Testis (tissue), 2 donors: ENCODE results near the gene PFKL.

ENCODE experiments used
- POLR2A ChIP-seq: fragments of 450-650 bp; IDR thresholded peaks from one replicate; pipeline ENCODE4 v1.6.1; 2017; ENCODE audit warnings: antibody characterized with exemption, mild to moderate bottlenecking, moderate library complexity
- TF ChIP-seq, protein P1 (sequence below), 3 experiments: fragments of 450-650 bp in 2 of 3; fragments of 200-600 bp in 1 of 3; sonication (generic) in 1 of 3; IDR thresholded peaks; one replicate each; pipeline ENCODE4 v1.5.1; 2016 to 2019; ENCODE audit warnings: antibody characterized with exemption in 3 of 3, mild to moderate bottlenecking in 2 of 3, moderate library complexity in 1 of 3

DNA sequence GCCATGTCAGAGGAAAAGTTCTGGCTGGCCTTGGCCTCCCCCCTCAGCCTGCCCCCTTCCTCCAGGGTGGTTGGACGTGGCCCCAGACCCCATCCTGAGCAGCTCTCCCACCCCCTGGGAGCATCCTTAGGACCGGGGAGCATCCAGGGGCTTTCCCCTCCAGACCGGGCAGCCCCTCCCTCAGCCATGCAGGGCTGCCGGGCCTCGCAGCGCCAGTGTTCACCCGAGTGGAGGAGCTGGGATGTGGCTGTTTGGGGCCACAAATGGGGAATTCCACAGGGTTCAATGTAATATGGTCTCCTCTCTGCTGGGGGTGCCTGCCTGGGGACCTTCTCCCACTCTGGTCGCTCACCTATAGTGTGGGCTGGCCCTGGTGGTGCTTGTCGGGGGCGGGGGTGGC lies 4.2 kb upstream of the PFKL start:
- no peak for TF ChIP-seq POLR2A
- TF ChIP-seq, protein P1, sequence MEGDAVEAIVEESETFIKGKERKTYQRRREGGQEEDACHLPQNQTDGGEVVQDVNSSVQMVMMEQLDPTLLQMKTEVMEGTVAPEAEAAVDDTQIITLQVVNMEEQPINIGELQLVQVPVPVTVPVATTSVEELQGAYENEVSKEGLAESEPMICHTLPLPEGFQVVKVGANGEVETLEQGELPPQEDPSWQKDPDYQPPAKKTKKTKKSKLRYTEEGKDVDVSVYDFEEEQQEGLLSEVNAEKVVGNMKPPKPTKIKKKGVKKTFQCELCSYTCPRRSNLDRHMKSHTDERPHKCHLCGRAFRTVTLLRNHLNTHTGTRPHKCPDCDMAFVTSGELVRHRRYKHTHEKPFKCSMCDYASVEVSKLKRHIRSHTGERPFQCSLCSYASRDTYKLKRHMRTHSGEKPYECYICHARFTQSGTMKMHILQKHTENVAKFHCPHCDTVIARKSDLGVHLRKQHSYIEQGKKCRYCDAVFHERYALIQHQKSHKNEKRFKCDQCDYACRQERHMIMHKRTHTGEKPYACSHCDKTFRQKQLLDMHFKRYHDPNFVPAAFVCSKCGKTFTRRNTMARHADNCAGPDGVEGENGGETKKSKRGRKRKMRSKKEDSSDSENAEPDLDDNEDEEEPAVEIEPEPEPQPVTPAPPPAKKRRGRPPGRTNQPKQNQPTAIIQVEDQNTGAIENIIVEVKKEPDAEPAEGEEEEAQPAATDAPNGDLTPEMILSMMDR (IDR thresholded peaks at IDR 0.05) = no peak
